HG03342 (cell line): Measurements from ENCODE around the gene TOMT.
"Not testable (repeated sequence)": the region's sequence is repeated elsewhere in the genome, so short reads cannot be mapped to it uniquely, and the experiment has no call there.

ENCODE experiments used
- ATAC-seq: cut with Tn5 transposase; IDR thresholded peaks from one replicate; pipeline ENCODE4 v1.9.1; 2021; ENCODE audit warnings: mild to moderate bottlenecking, moderate library complexity; ENCODE audit not compliant: unreplicated experiment

The TOMT gene

DNA sequence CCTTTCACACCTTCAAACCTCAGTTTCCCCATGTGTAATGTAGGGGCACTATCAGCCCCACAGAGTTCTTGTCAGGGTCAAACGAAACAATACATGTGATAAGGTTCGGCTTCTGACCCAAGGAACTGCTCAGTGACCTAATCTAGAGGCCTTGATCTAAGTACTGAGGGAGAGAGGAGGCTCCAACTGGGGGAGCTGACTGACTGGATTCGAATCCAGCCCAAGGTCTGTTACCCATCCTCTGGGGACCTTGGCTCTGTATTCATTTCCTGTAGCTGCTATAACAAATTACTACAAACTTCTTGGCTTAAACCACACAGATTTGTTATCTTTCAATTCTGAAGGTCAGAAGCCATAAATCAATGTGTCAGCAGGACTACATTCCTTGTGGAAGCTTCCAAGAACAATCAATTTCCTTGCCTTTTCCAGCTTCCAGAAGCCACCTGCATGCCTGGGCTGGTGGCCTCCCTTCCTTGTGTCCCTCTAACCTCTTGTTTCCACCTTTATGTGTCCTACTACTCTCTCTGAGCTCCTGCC, 17.5 kb downstream of the TOMT start:
- no peak for ATAC-seq

DNA sequence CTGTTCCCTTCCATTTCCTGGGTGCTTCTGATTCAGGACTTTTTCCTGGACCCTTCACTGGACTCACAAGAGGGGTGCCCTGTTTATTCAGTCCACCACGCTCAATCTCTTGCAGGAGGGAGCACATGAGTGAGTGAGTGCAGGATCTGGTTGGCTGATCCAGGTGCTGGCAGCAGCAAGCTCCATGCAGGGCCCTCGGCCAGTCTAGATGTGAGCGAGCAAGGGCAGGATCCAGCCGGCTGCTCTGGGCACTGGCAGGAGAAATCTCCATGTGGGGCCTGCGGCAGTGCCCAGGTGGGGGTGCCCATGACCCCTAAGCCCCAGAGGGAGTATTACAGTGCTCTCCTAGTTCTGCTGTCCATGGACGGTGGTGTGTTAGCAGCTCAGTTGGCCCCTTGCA, 18.3 kb downstream of the TOMT start:
- ATAC-seq = no peak

DNA sequence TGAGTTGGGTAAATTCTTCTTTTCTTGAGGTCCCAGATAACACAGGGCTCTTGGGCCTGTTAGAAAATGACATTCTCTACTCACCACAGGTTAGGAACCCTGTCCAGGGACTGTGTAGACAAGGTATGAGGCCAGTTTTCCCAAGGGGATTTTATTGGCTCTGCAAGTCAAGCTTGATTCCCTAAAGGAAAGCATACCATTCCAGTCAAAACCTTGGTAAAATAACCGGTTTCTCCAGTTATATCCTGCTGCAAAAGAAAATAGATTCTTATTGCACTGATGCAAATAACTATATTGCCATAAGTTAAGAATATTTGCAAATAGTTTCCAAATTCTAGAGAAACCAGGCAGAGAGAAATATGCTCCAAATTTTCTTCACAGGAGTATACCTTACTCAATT, 20.2 kb downstream of the TOMT start:
- ATAC-seq = no peak

DNA sequence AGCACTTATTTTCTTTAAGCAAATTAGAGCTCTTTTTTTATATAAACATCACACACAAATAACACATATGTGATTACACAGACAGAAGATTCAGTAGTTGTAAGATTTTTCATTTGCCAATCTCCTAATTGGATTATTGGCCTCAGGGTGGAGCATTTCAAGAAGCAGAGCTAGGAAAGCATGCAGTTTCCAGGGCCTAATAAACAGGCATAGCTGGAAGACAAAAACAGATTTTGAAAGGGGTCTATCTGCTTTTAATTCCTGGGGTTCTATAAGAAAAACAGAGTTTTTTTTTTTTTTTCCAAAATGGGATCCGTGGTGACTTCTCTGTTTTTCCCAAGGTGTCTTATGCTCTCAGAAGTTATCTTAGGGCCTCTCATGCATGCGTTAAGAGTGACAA, 22.2 kb downstream of the TOMT start:
- no peak for ATAC-seq

DNA sequence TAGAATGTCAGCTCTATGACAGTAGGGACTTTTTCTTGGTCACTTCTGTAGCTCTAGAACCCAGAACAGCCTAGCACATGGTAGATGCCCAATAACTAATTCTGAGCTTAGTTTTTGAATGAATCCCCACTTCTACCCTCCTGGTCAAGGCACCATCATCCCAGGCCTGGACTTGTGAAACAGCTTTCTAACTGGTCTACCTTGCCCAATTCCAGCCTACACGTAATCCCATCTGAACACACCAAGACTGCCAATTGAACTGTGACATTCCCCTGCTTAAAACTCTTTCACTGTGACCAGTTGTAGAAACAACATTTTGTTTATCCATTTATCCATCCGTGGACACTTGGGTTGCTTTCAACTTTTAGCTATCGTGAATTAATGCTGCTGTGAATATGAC, 23.7 kb downstream of the TOMT start:
- ATAC-seq = no peak

DNA sequence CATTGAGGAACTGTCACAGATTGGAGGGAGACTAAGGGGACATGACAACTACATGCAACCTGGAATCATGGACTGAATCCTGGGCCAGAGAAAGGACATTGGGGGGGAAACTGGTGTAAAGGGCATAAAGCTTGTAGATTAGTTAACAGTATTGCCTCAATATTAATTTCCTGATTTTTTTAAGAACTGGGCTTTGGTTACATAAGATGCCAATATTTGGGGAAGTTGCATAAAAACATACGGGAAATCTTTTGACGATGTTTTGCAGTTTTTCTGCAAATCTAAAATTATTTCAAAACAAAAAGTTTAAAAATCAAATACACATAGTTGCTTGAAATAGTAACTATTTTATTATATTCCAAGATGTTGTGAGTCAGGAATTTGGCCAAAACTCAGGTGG, 26.9 kb downstream of the TOMT start:
- ATAC-seq = no peak

DNA sequence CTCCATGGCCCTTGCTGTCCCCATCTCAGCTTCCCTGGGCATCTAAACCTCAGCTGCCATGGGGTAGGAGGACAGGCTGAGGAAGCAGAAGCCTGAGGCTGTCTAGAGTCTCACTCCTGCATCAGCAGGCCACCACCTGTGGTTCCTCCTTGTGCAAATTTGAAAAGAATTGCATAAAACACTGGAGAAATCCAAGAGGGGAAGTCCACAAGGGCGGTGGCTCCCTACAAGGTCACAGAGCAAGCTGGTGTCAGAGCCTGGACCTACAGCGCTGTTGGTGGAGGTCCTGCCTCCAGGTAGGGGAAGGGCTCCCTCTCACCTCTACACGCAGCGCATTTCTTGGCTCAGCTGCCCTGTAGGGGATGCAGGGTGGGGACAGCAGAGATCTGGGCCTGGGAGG, 29.7 kb downstream of the TOMT start, which contains the start of gene FOLR3:
TSS of gene FOLR3 (plus strand) at position 253 of the 400 bp plus-strand sequence. CDS start 228 bp downstream, outside the sequence.
- ATAC-seq = not testable (repeated sequence)

DNA sequence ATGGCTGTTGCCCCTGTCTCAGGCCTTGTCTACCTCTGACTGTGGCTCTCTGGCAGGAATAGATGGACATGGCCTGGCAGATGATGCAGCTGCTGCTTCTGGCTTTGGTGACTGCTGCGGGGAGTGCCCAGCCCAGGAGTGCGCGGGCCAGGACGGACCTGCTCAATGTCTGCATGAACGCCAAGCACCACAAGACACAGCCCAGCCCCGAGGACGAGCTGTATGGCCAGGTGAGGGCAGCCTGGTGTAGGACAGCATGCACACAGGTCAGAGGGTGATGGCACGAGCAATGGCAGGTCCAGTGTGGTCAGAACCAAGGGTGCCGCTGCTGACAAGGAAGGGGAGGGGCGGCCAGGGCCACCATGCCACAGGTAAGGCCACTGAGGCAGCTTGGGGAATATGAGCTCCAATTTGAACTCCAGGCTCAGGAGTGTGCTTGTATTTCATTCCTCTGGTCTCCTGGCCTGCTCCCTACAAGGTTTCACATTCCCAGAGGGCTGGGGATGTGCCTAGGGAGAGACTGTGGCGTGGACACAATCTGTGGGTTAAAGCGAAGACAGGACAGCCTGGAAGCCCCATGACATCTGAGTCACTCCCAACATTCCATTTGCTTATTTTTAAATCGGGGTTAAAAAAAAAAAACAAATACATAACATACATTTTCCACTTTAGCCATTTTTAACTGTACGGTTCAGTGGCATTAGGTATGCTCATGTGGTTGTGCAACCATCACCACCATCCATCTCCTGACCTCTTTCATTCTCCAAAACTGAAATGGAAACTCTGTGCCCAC, 30.4 kb downstream of the TOMT start:
- ATAC-seq = no peak

DNA sequence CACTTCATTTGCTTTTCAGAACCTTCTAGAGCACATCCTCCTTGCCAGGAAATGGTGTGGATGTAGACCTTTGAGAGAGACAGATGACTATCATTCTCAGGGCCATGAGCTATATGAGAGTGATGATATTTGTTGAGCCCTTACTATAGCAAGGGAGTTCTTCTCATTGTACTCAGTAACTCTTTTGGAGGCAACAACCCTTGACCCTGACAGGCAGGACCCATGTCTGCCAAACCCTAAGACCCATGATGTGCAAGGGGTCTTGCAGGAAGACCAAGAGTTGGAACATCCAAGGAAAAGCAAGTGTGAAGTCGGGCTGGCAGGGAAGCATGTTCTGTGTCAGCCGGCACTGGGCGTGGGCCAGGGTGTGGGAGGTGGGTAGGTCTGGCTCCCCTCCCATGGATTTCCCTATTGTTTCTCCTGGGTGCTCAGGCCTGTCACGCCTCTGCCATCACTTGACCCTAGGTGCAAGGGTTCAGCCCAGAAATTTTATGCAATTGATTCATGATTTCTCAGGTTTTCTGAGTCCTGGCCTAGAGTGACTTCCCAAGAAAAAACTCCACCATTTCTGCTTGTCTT, 31.0 kb downstream of the TOMT start:
- no peak for ATAC-seq

DNA sequence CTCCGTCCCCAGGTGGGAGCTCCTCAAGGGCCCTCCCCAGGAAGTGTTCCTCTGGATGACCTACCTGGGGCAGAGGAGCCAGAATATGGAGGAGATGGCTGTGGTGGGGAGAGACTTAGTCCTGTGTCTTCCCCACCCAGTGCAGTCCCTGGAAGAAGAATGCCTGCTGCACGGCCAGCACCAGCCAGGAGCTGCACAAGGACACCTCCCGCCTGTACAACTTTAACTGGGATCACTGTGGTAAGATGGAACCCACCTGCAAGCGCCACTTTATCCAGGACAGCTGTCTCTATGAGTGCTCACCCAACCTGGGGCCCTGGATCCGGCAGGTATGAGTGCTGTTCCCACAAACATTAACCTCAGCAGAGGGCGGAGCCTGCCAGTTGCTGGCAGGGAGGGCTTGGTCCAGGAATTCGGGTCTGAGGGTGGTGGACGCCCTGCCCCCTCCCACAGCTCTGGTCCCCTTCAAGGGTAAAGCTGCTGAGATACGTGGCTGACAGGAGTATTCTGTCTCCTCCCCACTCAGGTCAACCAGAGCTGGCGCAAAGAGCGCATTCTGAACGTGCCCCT, 33.2 kb downstream of the TOMT start:
- ATAC-seq = no peak

DNA sequence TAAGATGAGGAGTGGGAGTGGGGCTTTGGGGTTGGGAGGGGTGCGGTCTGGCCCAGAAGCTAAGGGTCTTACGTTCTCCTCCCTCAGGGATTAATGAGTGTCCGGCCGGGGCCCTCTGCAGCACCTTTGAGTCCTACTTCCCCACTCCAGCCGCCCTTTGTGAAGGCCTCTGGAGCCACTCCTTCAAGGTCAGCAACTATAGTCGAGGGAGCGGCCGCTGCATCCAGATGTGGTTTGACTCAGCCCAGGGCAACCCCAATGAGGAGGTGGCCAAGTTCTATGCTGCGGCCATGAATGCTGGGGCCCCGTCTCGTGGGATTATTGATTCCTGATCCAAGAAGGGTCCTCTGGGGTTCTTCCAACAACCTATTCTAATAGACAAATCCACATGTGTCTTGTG, 33.8 kb downstream of the TOMT start:
- ATAC-seq = no peak

DNA sequence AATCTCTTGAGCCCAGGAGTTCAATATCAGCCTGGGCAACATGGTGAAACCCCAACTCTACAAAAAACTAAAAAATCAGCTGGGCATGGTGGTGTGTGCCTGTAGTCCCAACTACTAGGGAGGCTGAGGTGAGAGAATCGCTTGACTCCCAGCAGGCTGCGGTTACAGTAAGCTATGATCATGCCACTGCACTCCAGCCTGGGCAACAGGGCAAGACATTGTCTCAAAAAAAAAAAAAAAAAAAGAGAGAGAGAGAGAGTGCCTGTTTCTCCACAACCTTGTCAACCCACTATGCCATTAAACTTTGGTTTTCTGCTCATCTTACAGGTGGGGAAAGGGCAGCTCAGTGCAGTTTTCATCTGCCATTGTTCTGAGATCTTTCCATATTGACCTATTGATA, 34.9 kb downstream of the TOMT start:
- no peak for ATAC-seq

DNA sequence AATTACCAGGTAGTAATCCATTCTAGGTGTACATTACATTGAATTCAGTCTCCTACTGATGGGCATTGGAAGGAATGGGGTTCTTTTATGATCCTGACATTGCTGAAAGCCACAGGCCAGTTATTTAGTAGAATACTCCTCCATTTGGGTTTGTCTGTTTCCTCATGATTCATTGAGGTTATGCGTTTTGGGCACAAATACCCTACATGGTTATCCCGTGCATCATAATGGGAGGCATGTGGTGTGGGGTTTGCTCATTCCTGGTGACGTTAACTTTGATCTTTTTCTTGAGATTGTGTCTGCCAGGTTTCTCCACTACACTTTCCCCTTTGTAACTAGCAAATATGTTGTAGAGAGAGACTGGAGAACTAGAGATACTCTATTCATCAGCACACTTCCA, 35.3 kb downstream of the TOMT start:
- ATAC-seq = no peak

DNA sequence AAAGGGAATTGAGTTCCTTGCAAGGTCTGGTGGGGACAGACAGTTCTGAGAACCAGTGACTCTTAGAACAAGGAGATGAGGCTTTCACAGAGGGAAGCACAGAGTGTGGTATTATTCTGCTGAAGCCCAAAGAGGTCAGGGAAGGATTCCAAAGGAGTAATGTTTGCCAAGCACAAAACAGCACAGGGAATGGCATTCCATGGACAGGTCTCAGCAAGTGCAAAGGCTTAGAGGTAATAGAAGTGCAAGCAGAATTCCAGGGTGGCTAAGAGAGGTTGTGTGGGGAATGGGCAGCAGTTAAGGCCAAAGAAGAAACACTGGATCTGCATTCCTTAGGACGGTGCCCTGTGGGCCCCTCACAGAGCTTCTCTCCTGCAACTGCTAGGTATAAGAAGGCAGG, 36.4 kb downstream of the TOMT start:
- ATAC-seq = not testable (repeated sequence)

DNA sequence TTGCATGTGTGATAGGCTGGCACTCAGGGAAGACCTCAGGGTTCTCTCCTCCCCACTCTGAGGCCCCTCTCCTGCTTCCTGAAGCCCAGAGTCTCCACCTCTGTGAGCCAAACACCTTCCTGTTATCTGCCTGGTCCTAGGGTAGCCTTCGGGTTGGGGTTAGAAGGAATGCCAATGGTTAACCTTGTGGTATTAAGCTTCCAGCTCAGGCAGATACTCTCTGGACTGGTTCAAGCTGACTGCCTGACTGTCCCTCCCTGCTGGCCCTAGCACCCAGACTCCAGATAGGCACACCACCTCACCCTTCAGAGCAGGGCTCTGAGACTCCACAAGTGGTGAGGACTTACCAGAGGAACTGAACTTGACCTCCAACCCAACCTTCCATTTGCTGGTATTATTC, 36.8 kb downstream of the TOMT start:
- ATAC-seq = not testable (repeated sequence)

DNA sequence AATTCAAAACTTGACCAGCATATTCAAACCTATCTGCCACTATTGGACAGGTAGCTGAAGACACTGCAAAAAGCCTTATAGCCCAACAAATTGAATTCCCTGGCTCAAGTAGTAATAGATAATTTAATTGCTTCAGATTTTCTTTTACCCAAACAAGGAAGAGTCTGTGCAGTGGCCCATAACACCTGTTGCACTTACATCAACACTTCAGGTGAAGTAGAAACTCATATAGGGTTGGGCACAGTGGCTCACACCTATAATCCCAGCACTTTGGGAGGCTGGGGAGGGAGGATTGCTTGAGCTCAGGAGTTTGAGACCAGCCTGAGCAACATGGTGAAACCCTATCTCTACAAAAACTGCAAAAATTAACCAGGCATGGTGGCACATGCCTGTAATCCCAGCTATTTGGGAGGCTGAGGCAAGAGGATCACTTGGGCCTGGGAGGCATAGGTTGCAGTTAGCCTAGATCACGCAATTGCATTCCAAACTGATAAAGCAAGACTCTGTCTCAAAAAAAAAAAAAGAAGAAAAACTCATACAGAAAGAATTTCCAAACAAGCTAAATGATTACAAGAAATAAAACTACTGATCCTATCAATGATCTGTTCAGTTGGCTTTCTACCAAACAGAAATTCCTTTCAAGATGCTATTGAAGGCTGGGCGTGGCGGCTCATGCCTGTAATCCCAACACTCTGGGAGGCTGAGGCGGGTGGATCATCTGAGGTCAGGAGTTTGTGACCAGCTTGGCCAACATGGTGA, 39.3 kb downstream of the TOMT start:
- no peak for ATAC-seq

DNA sequence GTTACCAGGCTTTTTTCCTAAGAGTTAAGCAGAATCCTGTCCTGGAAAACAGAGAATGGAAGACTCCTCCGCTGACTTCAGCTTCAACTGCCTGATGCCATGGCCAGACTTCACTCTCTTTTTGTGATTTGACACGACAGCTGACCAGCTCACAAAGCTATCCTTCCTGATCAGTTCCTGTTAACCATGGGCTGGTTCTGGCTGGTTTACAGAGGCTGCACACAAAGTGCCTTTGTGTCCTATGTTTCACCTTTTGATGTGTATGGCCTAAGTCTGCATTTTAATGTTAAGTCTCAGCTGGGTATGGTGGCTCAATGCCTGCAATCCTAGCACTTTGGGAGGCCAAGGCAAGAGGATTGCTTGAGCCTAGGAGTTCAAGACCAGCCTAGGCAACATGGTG, 40.9 kb downstream of the TOMT start:
- no peak for ATAC-seq

DNA sequence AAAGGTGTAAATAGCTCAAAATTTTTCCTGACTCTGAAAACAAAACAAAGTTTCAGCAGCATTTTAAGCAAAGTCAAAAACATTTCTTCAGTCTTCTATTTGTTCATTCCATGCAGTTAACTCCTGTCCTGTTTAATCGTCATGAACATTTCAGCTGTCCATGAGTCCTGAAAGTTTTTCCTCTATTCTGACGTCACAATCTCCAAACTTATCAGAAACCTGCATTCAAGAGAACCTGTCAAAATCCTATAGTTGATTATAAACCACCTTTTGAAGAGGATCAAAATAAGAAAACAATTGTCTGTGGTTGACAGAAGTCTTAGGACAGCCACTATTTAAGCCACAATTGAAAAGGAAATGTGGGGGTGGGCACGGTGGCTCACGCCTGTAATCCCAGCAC, 45.2 kb downstream of the TOMT start:
- no peak for ATAC-seq

DNA sequence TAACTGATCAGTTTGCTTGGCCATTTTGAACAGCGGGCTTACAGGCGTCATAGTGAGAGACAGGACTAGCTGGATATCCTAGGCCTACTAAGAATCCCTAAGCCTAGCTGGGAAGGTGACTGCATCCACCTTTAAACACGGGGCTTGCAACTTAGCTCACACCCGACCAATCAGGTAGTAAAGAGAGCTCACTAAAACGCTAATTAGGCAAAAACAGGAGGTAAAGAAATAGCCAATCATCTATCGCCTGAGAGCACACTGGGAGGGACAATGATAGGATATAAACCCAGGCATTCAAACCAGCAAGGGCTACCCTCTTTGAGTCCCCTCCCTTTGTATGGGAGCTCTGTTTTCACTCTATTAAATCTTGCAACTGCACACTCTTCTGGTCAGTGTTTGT, 48.1 kb downstream of the TOMT start:
- ATAC-seq = not testable (repeated sequence)

DNA sequence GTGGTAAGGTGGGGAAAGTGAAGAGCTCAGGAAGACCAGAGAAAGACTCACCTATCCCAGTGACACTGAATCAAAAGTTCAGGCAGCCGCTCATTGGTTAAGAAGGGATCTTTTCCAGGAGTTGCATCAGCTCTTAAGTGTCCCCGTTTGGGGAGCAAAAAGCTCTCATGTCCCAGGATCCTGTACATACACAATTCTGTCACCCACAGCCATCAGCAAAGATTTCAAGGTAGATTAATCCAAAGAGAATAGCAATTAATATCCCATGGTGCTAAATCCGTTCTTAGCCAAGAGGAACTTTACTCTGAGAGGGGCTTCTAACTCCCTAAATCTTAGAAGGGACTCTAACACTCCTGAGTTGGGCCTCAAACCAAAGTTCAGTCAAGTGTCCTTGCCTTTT, 49.1 kb downstream of the TOMT start:
- no peak for ATAC-seq

DNA sequence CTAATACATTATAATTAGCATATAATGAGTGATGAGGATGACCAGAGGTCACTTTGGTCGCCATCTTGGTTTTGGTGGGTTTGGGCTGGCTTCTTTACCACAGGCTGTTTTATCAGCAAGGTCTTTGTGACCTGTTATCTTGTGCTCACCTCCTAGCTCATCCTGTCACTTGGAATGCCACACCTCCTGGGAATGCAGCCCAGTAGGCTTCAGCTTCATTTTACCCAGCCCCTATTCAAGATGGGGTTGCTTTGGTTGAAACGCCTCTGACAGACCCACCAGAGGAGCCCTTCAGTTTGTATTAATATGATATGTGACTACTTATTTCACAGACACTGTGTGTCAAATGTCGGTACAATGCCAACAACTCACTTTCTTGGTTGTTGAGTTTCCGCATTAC, 50.0 kb downstream of the TOMT start:
- ATAC-seq = no peak
